ENCODE measurements around the gene VAV2. TPM values are rescaled to one million over a fixed set of nuclear protein-coding genes. Genes with fewer than 3 reads are reported as not detected.
"Not testable (repeated sequence)": the region's sequence is repeated elsewhere in the genome, so short reads cannot be mapped to it uniquely, and the experiment has no call there.

Gene VAV2
- total RNA-seq, 1 donor from 2014 or later, result 21.0 TPM

GRCh38 chr9:133939845-133940244 is 52.3 kb downstream of the VAV2 start:
- DNase-seq (ENCODE audit: low read depth, low spot score), result no peak

- DNase-seq (ENCODE audit: low read depth, low spot score), result no peak
Observed at GRCh38 chr9:133939171-133939785, 52.8 kb downstream of the VAV2 start.

- no peak for DNase-seq (ENCODE audit: low read depth, low spot score)
Observed at GRCh38 chr9:133938753-133939152, 53.4 kb downstream of the VAV2 start.

- no peak for DNase-seq (ENCODE audit: low read depth, low spot score)
Observed at GRCh38 chr9:133938086-133938485, 54.0 kb downstream of the VAV2 start.

GRCh38 chr9:133937120-133937519 is 55.0 kb downstream of the VAV2 start:
- no peak for DNase-seq (ENCODE audit: low read depth, low spot score)

- no peak for DNase-seq (ENCODE audit: low read depth, low spot score)
Observed at GRCh38 chr9:133935328-133936005, 56.7 kb downstream of the VAV2 start.

- no peak for DNase-seq (ENCODE audit: low read depth, low spot score)
Observed at GRCh38 chr9:133934482-133935232, 57.5 kb downstream of the VAV2 start.

- no peak for DNase-seq (ENCODE audit: low read depth, low spot score)
Observed at GRCh38 chr9:133933426-133934026, 58.6 kb downstream of the VAV2 start.

GRCh38 chr9:133932633-133933032 is 59.5 kb downstream of the VAV2 start:
- DNase-seq (ENCODE audit: low read depth, low spot score), result no peak

- peak; percentile 48 for DNase-seq (ENCODE audit: low read depth, low spot score)
Observed at GRCh38 chr9:133932181-133932580, 59.9 kb downstream of the VAV2 start.

GRCh38 chr9:133930682-133931485 is 61.2 kb downstream of the VAV2 start:
- no peak for DNase-seq (ENCODE audit: low read depth, low spot score)

GRCh38 chr9:133930046-133930681 is 62.0 kb downstream of the VAV2 start:
- DNase-seq (ENCODE audit: low read depth, low spot score), result no peak

- no peak for DNase-seq (ENCODE audit: low read depth, low spot score)
Observed at GRCh38 chr9:133929599-133929998, 62.5 kb downstream of the VAV2 start.

- DNase-seq (ENCODE audit: low read depth, low spot score), result no peak
Observed at GRCh38 chr9:133928248-133928764, 63.8 kb downstream of the VAV2 start.

- no peak for DNase-seq (ENCODE audit: low read depth, low spot score)
Observed at GRCh38 chr9:133927041-133927440, 65.1 kb downstream of the VAV2 start.

GRCh38 chr9:133926165-133926856 is 65.8 kb downstream of the VAV2 start:
- no peak for DNase-seq (ENCODE audit: low read depth, low spot score)

GRCh38 chr9:133924453-133924852 is 67.7 kb downstream of the VAV2 start:
- DNase-seq (ENCODE audit: low read depth, low spot score), result no peak

GRCh38 chr9:133923608-133924007 is 68.5 kb downstream of the VAV2 start:
- DNase-seq (ENCODE audit: low read depth, low spot score), result not testable (repeated sequence)

GRCh38 chr9:133921866-133922265 is 70.3 kb downstream of the VAV2 start:
- no peak for DNase-seq (ENCODE audit: low read depth, low spot score)

GRCh38 chr9:133920471-133920870 is 71.7 kb downstream of the VAV2 start:
- no peak for DNase-seq (ENCODE audit: low read depth, low spot score)

Data from pulmonary artery endothelial cell (primary cell).